Loucy (cell line): ENCODE measurements around the gene PGAM5.

ENCODE experiments used
- CTCF ChIP-seq: fragments of 200-600 bp; sonication (generic); conservative IDR thresholded peaks from 2 replicates; pipeline ENCODE4 v1.5.1; 2014; ENCODE audit warnings: mild to moderate bottlenecking, antibody characterized with exemption, low read length
- EZH2phosphoT487 ChIP-seq: fragments of 200-600 bp; IDR thresholded peaks from 2 replicates; pipeline ENCODE4 v1.6.1; 2018; ENCODE audit warnings: antibody characterized with exemption, mild to moderate bottlenecking, moderate library complexity, borderline replicate concordance

DNA sequence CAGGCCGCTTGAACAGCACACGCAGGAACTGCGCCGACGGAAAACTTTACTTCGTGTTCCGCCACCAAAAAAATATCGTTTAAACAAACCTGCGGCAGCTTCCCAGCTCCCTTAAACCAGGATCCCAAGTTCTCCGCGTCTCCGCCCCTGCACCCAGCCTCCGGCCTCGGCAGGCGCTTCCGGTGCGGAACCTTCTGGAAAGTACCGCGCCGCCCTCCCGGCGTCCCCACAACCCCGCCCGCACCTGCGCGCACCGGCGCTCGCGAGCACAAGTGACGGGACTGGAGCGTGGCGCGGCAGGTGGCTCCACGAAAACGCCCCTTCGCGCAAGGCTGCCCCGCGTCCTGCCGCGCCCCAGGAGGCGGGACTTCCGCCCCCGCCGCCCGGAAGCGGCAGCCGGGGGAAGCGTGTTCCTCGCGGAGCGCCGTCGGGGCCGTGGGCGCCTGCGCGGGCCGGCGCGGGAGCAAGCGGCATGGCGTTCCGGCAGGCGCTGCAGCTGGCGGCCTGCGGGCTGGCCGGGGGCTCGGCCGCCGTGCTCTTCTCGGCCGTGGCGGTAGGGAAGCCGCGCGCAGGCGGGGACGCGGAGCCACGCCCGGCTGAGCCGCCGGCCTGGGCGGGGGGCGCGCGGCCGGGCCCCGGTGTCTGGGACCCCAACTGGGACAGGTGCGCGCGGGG, at the start of gene PGAM5:
- no peak for TF ChIP-seq CTCF
- no peak for TF ChIP-seq EZH2phosphoT487
